GM18907 (cell line): Measurements from ENCODE around the gene SMC4.

Source experiments
- ATAC-seq: cut with Tn5 transposase; IDR thresholded peaks from one replicate; pipeline ENCODE4 v1.9.1; 2021; ENCODE audit warnings: mild to moderate bottlenecking, moderate library complexity; ENCODE audit not compliant: unreplicated experiment

The SMC4 gene

GRCh38 chr3:160393346-160394008 lies 6.0 kb upstream of the SMC4 start:
- ATAC-seq: no peak

GRCh38 chr3:160394009-160394392 lies 5.4 kb upstream of the SMC4 start:
- ATAC-seq: no peak

GRCh38 chr3:160395297-160395696 lies 4.2 kb upstream of the SMC4 start:
- ATAC-seq: no peak

GRCh38 chr3:160398820-160399124 lies 678 bp upstream of the SMC4 start:
- peak; percentile 20 for ATAC-seq

GRCh38 chr3:160400030-160400701 lies 716 bp downstream of the SMC4 start:
- peak; percentile 17 for ATAC-seq

GRCh38 chr3:160400702-160401150 lies 1.3 kb downstream of the SMC4 start:
- peak; percentile 13 for ATAC-seq

GRCh38 chr3:160401291-160402095 lies 2.0 kb downstream of the SMC4 start:
- ATAC-seq: no peak

- ATAC-seq: no peak
Measured at GRCh38 chr3:160402221-160403027, 3.0 kb downstream of the SMC4 start.

- ATAC-seq: no peak
Measured at GRCh38 chr3:160403028-160403545, 3.6 kb downstream of the SMC4 start.

GRCh38 chr3:160403796-160404470 lies 4.5 kb downstream of the SMC4 start:
- no peak for ATAC-seq

- no peak for ATAC-seq
Measured at GRCh38 chr3:160409812-160410610, 10.6 kb downstream of the SMC4 start.

GRCh38 chr3:160412477-160412876 lies 13.0 kb downstream of the SMC4 start:
- no peak for ATAC-seq

GRCh38 chr3:160413613-160414248 lies 14.3 kb downstream of the SMC4 start:
- ATAC-seq: peak; percentile 86

GRCh38 chr3:160417311-160417710 lies 17.9 kb downstream of the SMC4 start:
- ATAC-seq: no peak

GRCh38 chr3:160427832-160428424 lies 28.5 kb downstream of the SMC4 start:
- no peak for ATAC-seq

GRCh38 chr3:160434071-160434470 lies 34.6 kb downstream of the SMC4 start:
- no peak for ATAC-seq

- no peak for ATAC-seq
Measured at GRCh38 chr3:160435095-160435494, 35.6 kb downstream of the SMC4 start.

- no peak for ATAC-seq
Measured at GRCh38 chr3:160435747-160436146, 36.3 kb downstream of the SMC4 start.

- no peak for ATAC-seq
Measured at GRCh38 chr3:160437083-160437455, 37.6 kb downstream of the SMC4 start.
